A673 (cell line): ENCODE results near the gene PHETA1. TPM values are rescaled to one million over a fixed set of nuclear protein-coding genes. Genes with fewer than 3 reads are reported as not detected.

ENCODE experiments used
- BruUV-seq: library from RNA; stranded (reverse); fragments of 400-500 nt; replicated peaks from 2 replicates; lab custom pipeline; 2021; lab: Mats Ljungman, UMichigan
- CTCF ChIA-PET: fragments of 300-600 bp; sonication (Branson Sonifier 250); formaldehyde crosslinking; loops from one replicate; lab custom pipeline; 2022; ENCODE audit warnings: antibody characterized with exemption; lab: Charles Lee
- POLR2A ChIA-PET: fragments of 300-600 bp; sonication (Branson Sonifier 250); formaldehyde crosslinking; loops from one replicate; lab custom pipeline; 2022; ENCODE audit warnings: antibody characterized with exemption; ENCODE audit not compliant: low non-redundant PET; lab: Charles Lee
- DNase-seq: peaks from one replicate; pipeline ENCODE4 v3.0.0-alpha.2; 2015; ENCODE audit warnings: low spot score
- H3K27ac ChIP-seq: fragments of 200-600 bp; sonication (generic); 2 replicates; pipeline ENCODE4 v1.5.1; 2016; ENCODE audit warnings: mixed run types, low read depth, mild to moderate bottlenecking, mixed read lengths, antibody characterized with exemption, low read length; ENCODE audit not compliant: poor library complexity, severe bottlenecking
- H3K27me3 ChIP-seq: fragments of 200-600 bp; sonication (generic); replicated peaks from 2 replicates; pipeline ENCODE4 v1.6.1; 2017; ENCODE audit warnings: mixed run types, low read depth, mild to moderate bottlenecking, mixed read lengths, antibody characterized with exemption, low read length; ENCODE audit not compliant: insufficient read depth, poor library complexity
- H3K36me3 ChIP-seq: fragments of 200-600 bp; sonication (generic); 2 replicates; pipeline ENCODE4 v1.6.1; 2016; ENCODE audit warnings: mixed run types, mild to moderate bottlenecking, mixed read lengths, antibody characterized with exemption, low read length; ENCODE audit not compliant: insufficient read depth, poor library complexity, severe bottlenecking
- H3K4me1 ChIP-seq: fragments of 200-600 bp; sonication (generic); 2 replicates; pipeline ENCODE4 v1.6.1; 2017; ENCODE audit warnings: mixed run types, mild to moderate bottlenecking, mixed read lengths, antibody characterized with exemption, low read length; ENCODE audit not compliant: insufficient read depth, poor library complexity, severe bottlenecking
- H3K4me3 ChIP-seq: fragments of 200-600 bp; sonication (generic); 2 replicates; pipeline ENCODE4 v1.5.1; 2016; ENCODE audit warnings: low read depth, mixed run types, mild to moderate bottlenecking, mixed read lengths, low read length; ENCODE audit not compliant: poor library complexity, severe bottlenecking
- H3K9me3 ChIP-seq: fragments of 200-600 bp; sonication (generic); 2 replicates; pipeline ENCODE4 v1.6.1; 2016; ENCODE audit warnings: mixed run types, low read depth, mild to moderate bottlenecking, mixed read lengths, antibody characterized with exemption, low read length; ENCODE audit not compliant: poor library complexity, severe bottlenecking
- CTCF ChIP-seq: fragments of 300-800, 200-600 bp; sonication (generic); conservative IDR thresholded peaks from 2 replicates; pipeline ENCODE4 v1.5.1; 2017; ENCODE audit warnings: low read depth, mild to moderate bottlenecking, antibody characterized with exemption, low read length, moderate library complexity, mixed read lengths
- EZH2 ChIP-seq: fragments of 200-600 bp; sonication (generic); IDR thresholded peaks from 2 replicates; pipeline ENCODE4 v1.6.1; 2017; ENCODE audit warnings: borderline replicate concordance, low read depth, mild to moderate bottlenecking, mixed read lengths, antibody characterized with exemption, low read length; ENCODE audit not compliant: poor library complexity, severe bottlenecking
- intact Hi-C: fragments of 100-400 bp; cut with micrococcal nuclease; formaldehyde crosslinking; loops from one replicate; pipeline ENCODE4 v1.10.0; 2022; ENCODE audit not compliant: unreplicated experiment
- total RNA-seq: library from RNA; stranded (reverse); gene quantifications from 2 replicates; pipeline ENCODE4 v1.2.3, GENCODE V29; 2021

PHETA1 gene
- total RNA-seq, 1 experiment from 2014 or later: 5.7 TPM

DNA sequence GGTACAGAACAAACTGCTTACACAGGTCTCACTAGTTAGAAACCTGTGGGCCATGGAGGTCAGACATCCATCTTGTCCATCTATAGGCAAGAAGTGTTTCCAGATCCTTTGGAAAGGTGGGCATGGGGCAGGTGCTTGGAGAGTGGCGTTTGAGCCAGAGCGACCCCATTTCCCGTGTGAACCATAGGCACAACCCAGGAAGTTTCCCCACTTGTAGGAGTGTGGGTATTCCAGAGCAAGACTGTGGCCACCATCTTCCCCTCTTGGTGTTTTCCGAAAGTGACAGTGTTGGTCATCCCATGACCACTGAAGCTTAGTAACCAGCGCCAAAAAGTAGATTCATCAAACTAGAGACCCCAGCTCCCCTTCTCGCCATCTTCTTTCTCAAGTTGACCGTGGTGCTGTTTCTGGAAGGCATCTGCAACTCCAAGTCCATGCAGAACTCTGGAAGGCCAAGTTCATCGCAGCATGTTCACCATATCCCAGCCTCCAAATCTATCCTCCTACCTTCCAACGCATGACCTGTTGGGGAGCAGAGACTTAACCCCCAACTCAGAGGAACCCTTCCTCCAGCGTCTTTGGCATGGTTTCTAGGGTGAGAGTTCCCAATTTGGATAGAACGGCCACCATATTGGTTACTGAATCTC lies 19.7 kb downstream of the PHETA1 start:
- H3K4me1 ChIP-seq: no peaks in the 10 kb centered on the region
- no peak for DNase-seq
- H3K4me3 ChIP-seq: no peak overlapping the region
- no peaks in the 10 kb centered on the region for H3K27me3 ChIP-seq
- no peaks in the 10 kb centered on the region for H3K36me3 ChIP-seq
- TF ChIP-seq CTCF (no peak), EZH2 (no peak)
- no peak overlapping the region for H3K27ac ChIP-seq
- H3K9me3 ChIP-seq: peaks cover 8% of the 10 kb centered on the region
- no TSS peak for BruUV-seq
- intact Hi-C loops: no loop called here
- POLR2A ChIA-PET: no interaction called here
- CTCF ChIA-PET: no interaction called here

DNA sequence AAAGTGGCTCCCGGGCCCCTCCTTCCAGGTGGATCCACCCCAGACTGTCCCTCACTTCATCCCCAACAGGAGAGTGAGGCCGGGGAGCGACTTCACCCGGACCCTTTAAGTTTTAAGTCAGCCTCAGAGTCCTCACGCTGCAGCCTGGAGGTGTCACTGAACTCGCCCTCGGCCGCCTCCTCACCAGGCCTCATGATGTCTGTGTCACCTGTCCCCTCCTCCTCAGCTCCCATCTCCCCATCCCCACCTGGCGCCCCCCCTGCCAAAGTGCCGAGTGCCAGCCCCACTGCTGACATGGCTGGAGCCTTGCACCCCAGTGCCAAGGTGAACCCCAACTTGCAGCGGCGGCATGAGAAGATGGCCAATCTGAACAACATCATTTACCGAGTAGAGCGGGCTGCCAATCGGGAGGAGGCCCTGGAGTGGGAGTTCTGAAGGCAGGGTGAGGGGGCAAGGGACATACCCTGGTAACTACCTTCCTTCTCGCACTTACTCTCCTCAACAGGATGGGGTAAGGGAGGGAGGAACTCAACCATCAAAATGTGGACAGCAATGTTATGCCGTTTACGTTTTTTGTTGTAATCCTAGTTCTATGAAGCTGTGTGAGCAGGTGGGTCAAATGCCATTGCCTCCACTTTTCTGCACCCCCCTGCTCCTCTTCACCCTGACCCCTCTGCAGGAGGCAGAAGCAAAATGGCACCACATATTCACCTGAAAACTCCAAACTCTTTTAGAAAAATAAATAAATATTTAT lies 20.8 kb downstream of the PHETA1 start:
- no TSS peak for BruUV-seq
- ChIA-PET CTCF (no interaction called here), POLR2A (no interaction called here)

More for the DNA sequence above, 20.8 kb downstream of the PHETA1 start:
- no peak overlapping the region for H3K27ac ChIP-seq
- H3K4me1 ChIP-seq: no peaks in the 10 kb centered on the region
- TF ChIP-seq EZH2 (no peak), CTCF (no peak)
- intact Hi-C loops: no loop called here
- peaks cover 8% of the 10 kb centered on the region for H3K9me3 ChIP-seq
- DNase-seq: no peak
- H3K27me3 ChIP-seq: no peaks in the 10 kb centered on the region
- no peaks in the 10 kb centered on the region for H3K36me3 ChIP-seq
- no peak overlapping the region for H3K4me3 ChIP-seq
